ENCODE results near the gene PTPN12.

GRCh38 chr7:77655356-77655755, 118.3 kb downstream of the PTPN12 start:
- no peak for TF ChIP-seq POLR2AphosphoS5 (IDR thresholded peaks at IDR 0.05; ENCODE audit: low read depth, low read length)
- TF ChIP-seq TAF1 (IDR thresholded peaks at IDR 0.05; ENCODE audit: borderline replicate concordance, low read depth, low read length), result no peak
- TF ChIP-seq POLR2A (IDR thresholded peaks at IDR 0.05; ENCODE audit: low read depth, low read length), result no peak
